GM20000 (cell line): ENCODE results near the gene GPSM1.

Experiments used
- DNase-seq: peaks from one replicate; pipeline ENCODE4 v3.0.0; 2012; ENCODE audit warnings: low spot score
- TF ChIP-seq, protein P1 (sequence below): IDR thresholded peaks from 2 replicates; pipeline ENCODE4 v1.5.1; 2012; ENCODE audit warnings: mild to moderate bottlenecking, control low read depth; ENCODE audit errors: extremely low read depth, missing control alignments

GPSM1 gene

GRCh38 chr9:136310273-136311030 is 16.9 kb upstream of the GPSM1 start:
- TF ChIP-seq, protein P1, sequence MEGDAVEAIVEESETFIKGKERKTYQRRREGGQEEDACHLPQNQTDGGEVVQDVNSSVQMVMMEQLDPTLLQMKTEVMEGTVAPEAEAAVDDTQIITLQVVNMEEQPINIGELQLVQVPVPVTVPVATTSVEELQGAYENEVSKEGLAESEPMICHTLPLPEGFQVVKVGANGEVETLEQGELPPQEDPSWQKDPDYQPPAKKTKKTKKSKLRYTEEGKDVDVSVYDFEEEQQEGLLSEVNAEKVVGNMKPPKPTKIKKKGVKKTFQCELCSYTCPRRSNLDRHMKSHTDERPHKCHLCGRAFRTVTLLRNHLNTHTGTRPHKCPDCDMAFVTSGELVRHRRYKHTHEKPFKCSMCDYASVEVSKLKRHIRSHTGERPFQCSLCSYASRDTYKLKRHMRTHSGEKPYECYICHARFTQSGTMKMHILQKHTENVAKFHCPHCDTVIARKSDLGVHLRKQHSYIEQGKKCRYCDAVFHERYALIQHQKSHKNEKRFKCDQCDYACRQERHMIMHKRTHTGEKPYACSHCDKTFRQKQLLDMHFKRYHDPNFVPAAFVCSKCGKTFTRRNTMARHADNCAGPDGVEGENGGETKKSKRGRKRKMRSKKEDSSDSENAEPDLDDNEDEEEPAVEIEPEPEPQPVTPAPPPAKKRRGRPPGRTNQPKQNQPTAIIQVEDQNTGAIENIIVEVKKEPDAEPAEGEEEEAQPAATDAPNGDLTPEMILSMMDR, result no peak

DNA sequence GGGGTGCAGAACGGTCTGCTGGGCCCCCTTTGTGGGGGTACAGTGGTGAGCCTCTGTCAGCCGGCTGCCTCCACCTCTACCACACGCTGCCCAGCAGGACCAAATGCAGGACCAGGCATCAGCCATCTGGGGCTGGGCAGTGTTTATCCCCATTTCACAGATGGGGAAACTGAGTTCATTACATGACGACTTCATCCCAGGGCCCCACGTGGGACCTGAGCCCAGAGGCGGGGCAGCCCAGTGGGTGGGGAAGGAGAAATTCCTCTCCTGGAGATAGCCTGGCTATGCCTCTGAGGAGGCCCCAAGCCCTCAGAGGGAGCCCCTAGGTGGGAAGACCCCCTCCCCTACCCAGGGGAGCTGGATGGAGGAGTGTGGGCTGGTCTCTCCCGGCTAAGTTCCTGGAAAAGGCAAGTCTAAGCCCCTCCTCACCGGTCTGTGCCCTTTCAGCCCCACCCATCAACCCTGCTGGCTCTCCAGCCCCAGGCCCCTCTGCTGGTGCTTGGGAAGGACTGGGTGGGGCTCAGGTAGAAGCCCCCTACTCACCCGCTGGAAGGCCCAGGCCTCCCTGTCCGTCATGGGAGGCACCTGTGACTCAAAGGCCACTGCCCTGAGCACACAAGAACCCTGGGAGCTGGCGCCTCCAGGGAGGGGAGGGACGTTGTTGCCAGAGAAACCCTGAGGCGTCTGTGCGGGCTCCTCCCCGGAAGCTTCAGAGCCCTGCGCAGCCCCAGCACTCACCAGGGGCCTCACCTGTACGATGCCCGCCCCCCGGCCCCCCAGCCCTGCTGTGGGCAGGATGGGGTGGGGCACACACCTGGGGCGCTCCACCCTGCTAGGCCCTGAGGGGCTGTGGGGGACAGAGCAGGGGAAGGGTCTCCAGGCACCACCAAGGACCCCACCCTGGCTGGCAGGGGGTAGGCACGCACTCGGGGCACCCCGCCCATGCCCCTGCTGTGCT is 16.0 kb upstream of the GPSM1 start:
- TF ChIP-seq, protein P1, result no peak
- no peak for DNase-seq

More at GRCh38 chr9:136310273-136311030, 16.9 kb upstream of the GPSM1 start:
- DNase-seq, result no peak

- no peak for DNase-seq
- TF ChIP-seq, protein P1, result no peak
Measured at GRCh38 chr9:136312009-136312375, 15.3 kb upstream of the GPSM1 start.

- peak; percentile 72 for DNase-seq
- TF ChIP-seq, protein P1, result peak; percentile 34
Measured at GRCh38 chr9:136312436-136312835, 14.9 kb upstream of the GPSM1 start.

DNA sequence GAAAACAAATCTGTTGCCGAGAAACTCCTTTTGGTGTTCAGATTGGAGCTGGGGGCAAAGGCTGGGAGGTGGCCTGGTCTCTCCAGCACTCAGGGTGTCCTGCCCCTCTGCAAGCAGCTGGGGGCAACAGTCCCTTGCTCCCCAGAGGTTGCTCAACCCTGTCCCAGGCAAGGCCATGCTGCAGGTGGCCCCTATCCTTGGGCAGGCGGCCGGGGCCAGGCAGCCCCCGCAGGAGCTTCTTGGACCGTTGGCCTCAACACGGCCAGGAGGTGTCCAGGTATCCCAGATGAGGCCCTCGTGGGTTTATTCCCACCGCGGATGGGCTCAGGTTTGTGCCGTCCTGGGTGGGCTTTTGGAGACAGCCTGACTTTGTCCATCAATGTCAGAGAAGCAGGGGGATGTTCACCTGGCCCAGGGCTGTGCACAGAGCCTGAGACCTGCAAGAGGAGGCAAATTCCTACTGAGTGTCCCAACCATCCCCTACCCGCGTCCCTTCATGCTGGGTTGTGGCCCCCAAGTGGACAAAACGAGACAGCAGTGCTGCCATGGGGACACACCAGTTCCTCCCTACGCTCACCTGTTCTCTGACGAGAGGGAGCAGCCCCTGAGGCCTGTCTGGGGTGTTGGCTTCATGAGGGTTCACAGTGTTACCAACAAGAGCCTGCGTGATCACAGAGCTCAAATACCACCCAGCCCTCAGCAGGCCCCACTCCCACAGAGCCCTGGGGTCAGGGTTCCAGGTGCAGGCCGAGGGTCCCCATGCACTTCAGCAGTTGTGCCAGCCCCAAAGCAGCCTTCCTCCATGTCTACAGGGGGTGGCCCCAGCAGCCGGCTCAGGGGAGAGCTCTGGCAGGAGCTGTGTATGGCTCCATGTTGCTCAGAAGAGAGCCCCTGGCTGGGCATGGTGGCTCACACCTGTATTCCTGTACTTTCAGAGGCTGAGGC is 14.0 kb upstream of the GPSM1 start:
- TF ChIP-seq, protein P1, result no peak
- no peak for DNase-seq

- TF ChIP-seq, protein P1, result no peak
- DNase-seq, result no peak
Measured at GRCh38 chr9:136314056-136314416, 13.3 kb upstream of the GPSM1 start.
